ENCODE results near the gene ADGRA3. TPM values are rescaled to one million over a fixed set of nuclear protein-coding genes. Genes with fewer than 3 reads are reported as not detected.

Gene ADGRA3
- total and polyA plus RNA-seq, 9 donors, result 42.4 to 60.5 (median 49.0) TPM

DNA sequence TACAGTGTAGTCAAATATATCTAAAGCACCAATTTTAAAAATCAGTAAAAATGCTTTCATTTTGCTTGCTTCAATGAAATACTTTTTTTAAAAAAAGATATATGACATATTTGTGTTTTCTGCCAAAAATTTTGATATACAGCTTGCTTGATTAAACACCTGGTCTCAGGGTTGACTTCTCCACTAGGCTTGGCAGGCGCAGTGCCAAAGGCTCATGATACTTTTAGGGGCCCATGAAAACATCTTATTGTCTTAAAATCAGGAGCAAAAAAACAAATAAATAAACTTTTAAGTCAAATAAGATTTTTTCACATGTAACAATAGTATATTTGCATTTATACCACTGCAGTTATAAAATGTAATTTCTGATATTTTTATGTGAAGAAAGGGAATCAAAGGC, 95.6 kb downstream of the ADGRA3 start:
- Histone ChIP-seq H3K27me3 (ENCODE audit: control insufficient read depth, insufficient read depth, low read length) (no peaks in the 10 kb centered on the region), H3K36me3 (ENCODE audit: control insufficient read depth, insufficient read depth, low read length) (peaks cover 14% of the 10 kb centered on the region), H3K9me3 (replicated peaks; ENCODE audit: control insufficient read depth, low read depth, low read length) (no peaks in the 10 kb centered on the region), H3K4me1 (ENCODE audit: control insufficient read depth, insufficient read depth, low read length) (no peaks in the 10 kb centered on the region), H3K4me3 (ENCODE audit: low read length) (no peak overlapping the region), H3K27ac (ENCODE audit: low read length) (no peak overlapping the region)
- no CpG with 5 or more reads among the region's 1 CpG for WGBS (ENCODE audit: insufficient coverage)
- no peak for DNase-seq

DNA sequence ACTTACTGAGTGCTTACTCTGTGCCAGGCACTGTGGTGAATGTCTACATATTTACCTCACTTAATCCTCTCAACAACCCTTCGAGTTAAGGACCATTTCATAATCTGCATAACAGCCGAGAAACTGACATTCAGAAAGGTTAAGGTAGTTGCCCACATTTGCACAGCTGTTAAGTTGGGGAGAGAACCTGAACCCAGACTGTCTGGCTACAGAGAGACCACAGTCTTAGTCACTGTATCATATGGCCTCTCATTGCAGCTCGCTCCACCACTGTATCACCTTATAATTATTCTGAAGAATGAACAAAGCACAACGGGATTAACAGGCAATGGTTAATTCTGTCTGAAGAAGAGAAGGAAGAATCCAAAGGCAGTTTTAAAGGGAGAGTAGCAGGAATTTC, 98.5 kb downstream of the ADGRA3 start:
- no peaks in the 10 kb centered on the region for H3K4me1 ChIP-seq (ENCODE audit: control insufficient read depth, insufficient read depth, low read length)
- no peak overlapping the region for H3K4me3 ChIP-seq (ENCODE audit: low read length)
- H3K27ac ChIP-seq (ENCODE audit: low read length), result no peak overlapping the region
- 92% methylated on average over 3 of the region's 4 CpGs for WGBS (ENCODE audit: insufficient coverage)
- H3K9me3 ChIP-seq (replicated peaks; ENCODE audit: control insufficient read depth, low read depth, low read length), result no peaks in the 10 kb centered on the region
- no peaks in the 10 kb centered on the region for H3K27me3 ChIP-seq (ENCODE audit: control insufficient read depth, insufficient read depth, low read length)
- H3K36me3 ChIP-seq (ENCODE audit: control insufficient read depth, insufficient read depth, low read length), result peaks cover 6% of the 10 kb centered on the region
- DNase-seq, result no peak

DNA sequence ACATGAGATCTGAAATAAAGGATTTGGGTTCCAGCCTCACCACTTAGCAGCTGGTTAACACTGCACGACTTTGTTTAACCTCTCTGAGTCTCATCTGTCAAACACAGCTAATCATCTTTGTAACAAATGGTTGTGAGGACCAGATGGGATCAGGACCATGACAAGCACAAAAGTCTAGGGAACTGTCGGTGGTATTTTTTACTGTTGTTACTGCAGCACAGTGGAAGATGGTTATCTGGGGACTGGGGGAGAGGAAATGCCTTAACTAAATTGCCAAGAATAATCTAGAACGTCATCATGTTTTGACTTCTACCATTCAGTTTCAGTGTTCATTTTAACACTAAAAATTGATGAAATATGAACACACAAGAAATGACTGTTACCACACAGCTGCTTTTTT, 99.5 kb downstream of the ADGRA3 start:
- no peaks in the 10 kb centered on the region for H3K27me3 ChIP-seq (ENCODE audit: control insufficient read depth, insufficient read depth, low read length)
- no peaks in the 10 kb centered on the region for H3K9me3 ChIP-seq (replicated peaks; ENCODE audit: control insufficient read depth, low read depth, low read length)
- H3K4me3 ChIP-seq (ENCODE audit: low read length), result no peak overlapping the region
- no CpG with 5 or more reads among the region's 3 CpGs for WGBS (ENCODE audit: insufficient coverage)
- DNase-seq, result peak; percentile 12
- no peak overlapping the region for H3K27ac ChIP-seq (ENCODE audit: low read length)
- H3K36me3 ChIP-seq (ENCODE audit: control insufficient read depth, insufficient read depth, low read length), result peaks cover 6% of the 10 kb centered on the region
- no peaks in the 10 kb centered on the region for H3K4me1 ChIP-seq (ENCODE audit: control insufficient read depth, insufficient read depth, low read length)

DNA sequence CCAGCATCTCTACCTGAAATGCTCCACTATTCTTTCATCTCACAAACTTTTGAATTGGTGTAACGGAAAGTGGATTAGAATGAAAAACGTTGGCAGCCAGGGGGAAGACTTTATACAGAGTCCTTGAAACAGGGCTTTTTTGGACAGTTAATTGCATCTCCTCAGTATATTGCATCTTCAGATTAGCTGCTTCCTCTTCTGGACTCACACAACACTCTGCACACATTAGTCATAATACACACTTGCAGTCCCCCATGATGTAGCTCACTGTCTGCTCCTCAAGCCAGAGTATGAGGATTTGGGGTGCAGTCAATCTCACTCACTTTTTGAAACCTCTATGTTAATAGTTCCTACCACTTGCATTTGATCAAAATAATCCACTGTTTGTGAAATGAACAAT, 101.0 kb downstream of the ADGRA3 start:
- no peak for DNase-seq
- Histone ChIP-seq H3K4me1 (ENCODE audit: control insufficient read depth, insufficient read depth, low read length) (no peaks in the 10 kb centered on the region), H3K4me3 (ENCODE audit: low read length) (no peak overlapping the region), H3K27ac (ENCODE audit: low read length) (no peak overlapping the region), H3K27me3 (ENCODE audit: control insufficient read depth, insufficient read depth, low read length) (no peaks in the 10 kb centered on the region), H3K36me3 (ENCODE audit: control insufficient read depth, insufficient read depth, low read length) (peaks cover 8% of the 10 kb centered on the region), H3K9me3 (replicated peaks; ENCODE audit: control insufficient read depth, low read depth, low read length) (no peaks in the 10 kb centered on the region)
- WGBS (ENCODE audit: insufficient coverage), result no CpG with 5 or more reads among the region's 2 CpGs

DNA sequence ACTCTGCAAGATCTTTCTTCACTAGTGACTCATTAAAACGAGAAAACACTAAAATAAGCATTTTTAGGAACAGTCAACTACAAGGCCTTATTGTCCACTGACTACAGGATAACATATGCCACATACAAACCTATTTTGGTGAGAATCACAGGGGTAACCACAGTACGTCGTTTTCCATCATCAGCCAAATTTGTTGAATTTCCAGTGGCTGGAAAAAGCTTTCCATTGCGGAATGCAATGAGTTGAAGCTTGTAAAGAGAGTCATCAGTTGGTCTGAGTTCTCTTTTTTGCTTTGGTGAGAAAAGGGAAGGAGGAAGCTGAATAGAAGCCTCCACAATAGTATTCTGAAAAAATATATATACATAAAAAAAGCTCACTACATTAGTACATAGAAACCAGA, 102.4 kb downstream of the ADGRA3 start:
- Histone ChIP-seq H3K4me3 (ENCODE audit: low read length) (no peak overlapping the region), H3K9me3 (replicated peaks; ENCODE audit: control insufficient read depth, low read depth, low read length) (no peaks in the 10 kb centered on the region), H3K27ac (ENCODE audit: low read length) (no peak overlapping the region), H3K27me3 (ENCODE audit: control insufficient read depth, insufficient read depth, low read length) (no peaks in the 10 kb centered on the region), H3K36me3 (ENCODE audit: control insufficient read depth, insufficient read depth, low read length) (peaks cover 3% of the 10 kb centered on the region), H3K4me1 (ENCODE audit: control insufficient read depth, insufficient read depth, low read length) (no peaks in the 10 kb centered on the region)
- peak; percentile 15 for DNase-seq
- WGBS (ENCODE audit: insufficient coverage), result 50% methylated on average over 1 of the region's 4 CpGs

DNA sequence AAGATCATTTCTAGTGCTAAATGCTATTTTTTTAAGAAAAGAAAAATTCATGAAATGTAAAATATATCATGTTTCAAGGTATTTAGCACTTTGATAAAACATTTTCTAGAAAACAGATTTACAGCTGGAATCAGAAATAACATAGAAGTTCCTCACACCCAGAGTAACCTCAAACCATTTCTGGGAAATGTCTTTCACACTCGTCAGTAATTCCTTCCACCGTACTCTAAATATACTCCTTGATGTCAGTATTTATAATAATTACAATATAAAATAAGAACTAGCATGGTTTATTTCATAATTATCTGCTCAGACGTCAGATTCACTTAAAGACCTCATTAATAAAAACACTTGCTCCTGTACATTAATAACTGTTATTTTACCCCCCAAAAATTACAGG, 103.9 kb downstream of the ADGRA3 start:
- Histone ChIP-seq H3K27me3 (ENCODE audit: control insufficient read depth, insufficient read depth, low read length) (no peaks in the 10 kb centered on the region), H3K27ac (ENCODE audit: low read length) (no peak overlapping the region), H3K4me1 (ENCODE audit: control insufficient read depth, insufficient read depth, low read length) (no peaks in the 10 kb centered on the region), H3K9me3 (replicated peaks; ENCODE audit: control insufficient read depth, low read depth, low read length) (no peaks in the 10 kb centered on the region), H3K36me3 (ENCODE audit: control insufficient read depth, insufficient read depth, low read length) (peaks cover 2% of the 10 kb centered on the region), H3K4me3 (ENCODE audit: low read length) (no peak overlapping the region)
- no peak for DNase-seq
- no CpG with 5 or more reads among the region's 3 CpGs for WGBS (ENCODE audit: insufficient coverage)

DNA sequence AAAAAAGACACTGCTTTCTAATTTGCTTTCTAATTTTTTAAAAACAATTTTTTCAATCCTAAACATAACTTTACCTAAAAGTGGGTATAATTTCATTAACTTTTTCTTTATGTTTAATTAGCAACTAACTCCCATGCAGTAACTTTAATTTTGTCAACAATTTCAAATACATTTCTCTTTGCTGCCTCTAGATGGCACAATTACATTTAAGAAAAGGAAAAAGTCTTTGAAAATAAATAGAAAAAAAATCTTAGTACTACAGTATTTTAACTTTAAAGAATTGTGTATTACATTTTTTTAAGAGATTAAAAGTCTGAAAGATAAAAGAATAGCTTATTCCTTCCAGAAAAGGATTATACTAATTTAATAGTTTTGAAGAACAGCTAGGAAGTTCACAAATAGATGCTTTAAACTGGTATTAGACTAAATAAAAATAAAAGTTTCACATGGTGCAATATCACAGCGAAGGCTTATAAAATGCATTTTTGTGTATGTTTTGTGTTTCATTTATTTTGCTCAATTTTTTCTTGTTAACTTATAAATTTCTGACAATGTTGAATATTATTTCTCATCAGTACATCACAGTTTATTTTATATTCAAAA, 105.1 kb downstream of the ADGRA3 start:
- no peaks in the 10 kb centered on the region for H3K4me1 ChIP-seq (ENCODE audit: control insufficient read depth, insufficient read depth, low read length)
- H3K27ac ChIP-seq (ENCODE audit: low read length), result no peak overlapping the region
- no peaks in the 10 kb centered on the region for H3K27me3 ChIP-seq (ENCODE audit: control insufficient read depth, insufficient read depth, low read length)
- WGBS (ENCODE audit: insufficient coverage), result no CpG with 5 or more reads among the region's 1 CpG
- H3K36me3 ChIP-seq (ENCODE audit: control insufficient read depth, insufficient read depth, low read length), result peaks cover 2% of the 10 kb centered on the region
- peak; percentile 24 for DNase-seq
- no peaks in the 10 kb centered on the region for H3K9me3 ChIP-seq (replicated peaks; ENCODE audit: control insufficient read depth, low read depth, low read length)
- no peak overlapping the region for H3K4me3 ChIP-seq (ENCODE audit: low read length)

DNA sequence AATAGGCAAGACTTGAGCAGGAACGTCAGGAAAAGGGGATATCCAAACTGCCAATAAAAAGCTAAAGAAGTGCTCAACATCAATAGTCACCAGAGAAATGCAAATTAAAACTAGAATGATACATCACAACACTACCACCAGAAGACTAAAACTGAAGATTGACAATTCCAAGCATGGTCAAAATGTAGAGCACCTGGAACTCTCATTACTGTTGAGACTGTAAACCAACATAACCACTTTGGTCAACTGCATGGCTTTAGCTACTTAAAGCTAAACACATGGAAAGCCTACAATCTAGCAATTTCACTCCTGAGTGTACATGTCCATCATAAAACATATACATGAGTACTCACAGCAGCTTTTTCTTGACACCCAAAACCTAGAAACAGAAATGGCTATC, 107.4 kb downstream of the ADGRA3 start:
- no CpG with 5 or more reads among the region's 1 CpG for WGBS (ENCODE audit: insufficient coverage)
- H3K9me3 ChIP-seq (replicated peaks; ENCODE audit: control insufficient read depth, low read depth, low read length), result no peaks in the 10 kb centered on the region
- no peak overlapping the region for H3K4me3 ChIP-seq (ENCODE audit: low read length)
- peaks cover 5% of the 10 kb centered on the region for H3K36me3 ChIP-seq (ENCODE audit: control insufficient read depth, insufficient read depth, low read length)
- DNase-seq, result no peak
- no peaks in the 10 kb centered on the region for H3K4me1 ChIP-seq (ENCODE audit: control insufficient read depth, insufficient read depth, low read length)
- H3K27me3 ChIP-seq (ENCODE audit: control insufficient read depth, insufficient read depth, low read length), result no peaks in the 10 kb centered on the region
- no peak overlapping the region for H3K27ac ChIP-seq (ENCODE audit: low read length)

DNA sequence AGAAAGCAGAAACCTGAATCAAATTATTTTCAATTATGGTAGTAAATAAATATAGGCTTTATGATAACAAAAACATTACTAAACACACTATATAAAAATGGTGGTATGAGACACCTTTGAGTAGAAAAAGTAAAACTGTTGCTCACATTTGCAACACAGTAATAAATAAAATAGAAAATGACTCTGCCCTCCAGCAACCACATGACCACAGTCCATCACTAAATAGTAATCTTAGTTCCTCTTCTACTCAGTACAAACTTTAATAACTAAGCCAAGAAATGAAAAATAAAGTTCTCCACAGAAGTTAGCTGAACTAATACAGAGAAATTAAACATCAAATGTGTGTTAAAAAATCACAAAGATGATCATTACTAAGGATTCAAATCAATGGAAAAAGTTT, 108.5 kb downstream of the ADGRA3 start:
- DNase-seq, result no peak
- H3K27me3 ChIP-seq (ENCODE audit: control insufficient read depth, insufficient read depth, low read length), result no peaks in the 10 kb centered on the region

DNA sequence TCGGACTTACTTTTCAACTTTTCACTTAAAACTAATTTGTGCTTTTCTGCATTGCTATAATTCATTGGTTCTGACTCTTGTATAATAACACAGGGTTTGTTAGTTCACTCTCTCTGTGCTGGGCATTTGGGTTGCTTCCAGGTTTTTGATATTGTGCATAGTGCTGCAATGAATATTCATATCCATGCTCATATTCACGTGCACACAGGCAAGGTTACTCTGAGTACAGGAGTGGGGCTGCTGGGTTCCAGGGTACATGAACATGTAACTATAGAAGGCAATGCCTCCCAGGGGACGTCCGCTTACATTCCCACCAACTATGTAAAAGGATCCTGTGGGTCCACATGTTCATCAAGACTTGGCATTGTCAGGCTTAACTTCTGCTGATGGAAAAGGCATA, 117.2 kb downstream of the ADGRA3 start:
- no peak for DNase-seq
- no peaks in the 10 kb centered on the region for H3K27me3 ChIP-seq (ENCODE audit: control insufficient read depth, insufficient read depth, low read length)
- peaks cover 15% of the 10 kb centered on the region for H3K36me3 ChIP-seq (ENCODE audit: control insufficient read depth, insufficient read depth, low read length)
- H3K27ac ChIP-seq (ENCODE audit: low read length), result no peak overlapping the region
- no CpG with 5 or more reads among the region's 4 CpGs for WGBS (ENCODE audit: insufficient coverage)
- H3K4me1 ChIP-seq (ENCODE audit: control insufficient read depth, insufficient read depth, low read length), result no peaks in the 10 kb centered on the region
- no peaks in the 10 kb centered on the region for H3K9me3 ChIP-seq (replicated peaks; ENCODE audit: control insufficient read depth, low read depth, low read length)
- no peak overlapping the region for H3K4me3 ChIP-seq (ENCODE audit: low read length)

More for the DNA sequence above, 108.5 kb downstream of the ADGRA3 start:
- Histone ChIP-seq H3K4me1 (ENCODE audit: control insufficient read depth, insufficient read depth, low read length) (no peaks in the 10 kb centered on the region), H3K27ac (ENCODE audit: low read length) (no peak overlapping the region), H3K9me3 (replicated peaks; ENCODE audit: control insufficient read depth, low read depth, low read length) (no peaks in the 10 kb centered on the region), H3K4me3 (ENCODE audit: low read length) (no peak overlapping the region), H3K36me3 (ENCODE audit: control insufficient read depth, insufficient read depth, low read length) (peaks cover 11% of the 10 kb centered on the region)

DNA sequence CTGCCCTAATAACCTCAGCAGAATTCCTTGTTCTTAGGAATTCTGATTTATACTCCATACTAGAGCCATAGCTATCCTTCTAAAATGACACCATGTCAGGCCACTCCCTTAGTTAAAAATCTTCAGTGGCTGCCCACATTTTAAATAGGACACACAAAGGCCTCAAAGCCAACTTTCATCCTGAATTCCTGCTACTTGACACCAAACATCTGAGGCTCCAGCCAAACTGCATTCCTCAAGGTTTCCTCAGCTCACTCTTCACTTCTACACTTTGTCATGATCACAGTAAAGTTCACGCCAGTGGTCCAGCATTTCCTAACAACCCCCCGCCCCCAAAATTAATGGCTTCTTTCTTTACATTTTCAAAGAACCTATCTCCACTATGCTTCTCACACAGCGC, 124.3 kb downstream of the ADGRA3 start:
- Histone ChIP-seq H3K27ac (ENCODE audit: low read length) (no peak overlapping the region), H3K4me1 (ENCODE audit: control insufficient read depth, insufficient read depth, low read length) (peaks cover 7% of the 10 kb centered on the region), H3K4me3 (ENCODE audit: low read length) (no peak overlapping the region), H3K27me3 (ENCODE audit: control insufficient read depth, insufficient read depth, low read length) (no peaks in the 10 kb centered on the region), H3K9me3 (replicated peaks; ENCODE audit: control insufficient read depth, low read depth, low read length) (no peaks in the 10 kb centered on the region), H3K36me3 (ENCODE audit: control insufficient read depth, insufficient read depth, low read length) (peaks cover 25% of the 10 kb centered on the region)
- no peak for DNase-seq
- WGBS (ENCODE audit: insufficient coverage), result 74% methylated on average over 3 of the region's 3 CpGs

Data from muscle of leg (tissue), 11 donors.